Smooth muscle cell (in vitro differentiated cells): ENCODE data around the gene CCDC141. TPM values are rescaled to one million over a fixed set of nuclear protein-coding genes. Genes with fewer than 3 reads are reported as not detected.

Source experiments
- DNase-seq: peaks from one replicate; lab custom pipeline; 2025; ENCODE audit not compliant: unreplicated experiment; lab: John Stamatoyannopoulos, UW
- H2AFZ ChIP-seq: fragments of 200-600 bp; sonication (generic); 2 replicates; pipeline ENCODE4 v1.6.0; 2016; ENCODE audit warnings: antibody characterized with exemption, low read depth, mild to moderate bottlenecking
- H3F3A ChIP-seq: fragments of 200-600 bp; sonication (generic); 2 replicates; pipeline ENCODE4 v1.6.0; 2017; ENCODE audit warnings: antibody characterized with exemption, low read depth
- H3K27ac ChIP-seq: fragments of 200-600 bp; sonication (generic); 2 replicates; pipeline ENCODE4 v1.5.1; 2016; ENCODE audit warnings: low read depth, mild to moderate bottlenecking
- H3K27me3 ChIP-seq: fragments of 200-600 bp; sonication (generic); 2 replicates; pipeline ENCODE4 v1.6.1; 2016; ENCODE audit warnings: low read depth, mild to moderate bottlenecking
- H3K36me3 ChIP-seq: fragments of 200-600 bp; sonication (generic); 2 replicates; pipeline ENCODE4 v1.5.1; 2016; ENCODE audit warnings: low read depth
- H3K4me1 ChIP-seq: fragments of 200-600 bp; sonication (generic); 2 replicates; pipeline ENCODE4 v1.5.1; 2016; ENCODE audit warnings: low read depth
- H3K4me2 ChIP-seq: fragments of 200-600 bp; sonication (generic); 2 replicates; pipeline ENCODE4 v1.6.0; 2016; ENCODE audit warnings: mild to moderate bottlenecking
- H3K4me3 ChIP-seq: fragments of 200-600 bp; sonication (generic); 2 replicates; pipeline ENCODE4 v1.5.1; 2016; ENCODE audit warnings: mild to moderate bottlenecking
- H3K79me2 ChIP-seq: fragments of 200-600 bp; sonication (generic); 2 replicates; pipeline ENCODE4 v1.6.0; 2016; ENCODE audit warnings: low read depth, mild to moderate bottlenecking
- H3K9ac ChIP-seq: fragments of 200-600 bp; sonication (generic); 2 replicates; pipeline ENCODE4 v1.6.0; 2016; ENCODE audit warnings: low read depth
- H3K9me3 ChIP-seq: fragments of 200-600 bp; sonication (generic); replicated peaks from 2 replicates; pipeline ENCODE4 v1.5.1; 2016; ENCODE audit warnings: low read depth
- H4K20me1 ChIP-seq: fragments of 200-600 bp; sonication (generic); 2 replicates; pipeline ENCODE4 v1.6.0; 2016; ENCODE audit warnings: low read depth
- WGBS: methylation state at CpG from one replicate; pipeline ENCODE4 v1.1.7; 2016; ENCODE audit warnings: low lambda C conversion rate; 5-methylcytosine and 5-hydroxymethylcytosine counted together
- polyA plus RNA-seq: library from polyadenylated mRNA; unstranded; fragments of >200 nt; fragmentation: Nextera tagmentation; extraction: Ambion mirVana; gene quantifications from 2 replicates; pipeline ENCODE4 v1.2.1, GENCODE V29; 2016
- total RNA-seq: library from RNA; depleted of rRNA; stranded (reverse); fragments of >200 nt; gene quantifications from 2 replicates; pipeline ENCODE4 v1.2.3, GENCODE V29; 2014
- TF ChIP-seq, protein P1 (sequence below): fragments of 200-600 bp; sonication (generic); IDR thresholded peaks from 2 replicates; pipeline ENCODE4 v1.5.1; 2017; ENCODE audit warnings: borderline replicate concordance, mild to moderate bottlenecking, antibody characterized with exemption; ENCODE audit not compliant: insufficient read depth, poor library complexity, severe bottlenecking

CCDC141 gene
- total and polyA plus RNA-seq, 2 experiments from 2014 or later: 0.03 to 0.76 TPM

DNA sequence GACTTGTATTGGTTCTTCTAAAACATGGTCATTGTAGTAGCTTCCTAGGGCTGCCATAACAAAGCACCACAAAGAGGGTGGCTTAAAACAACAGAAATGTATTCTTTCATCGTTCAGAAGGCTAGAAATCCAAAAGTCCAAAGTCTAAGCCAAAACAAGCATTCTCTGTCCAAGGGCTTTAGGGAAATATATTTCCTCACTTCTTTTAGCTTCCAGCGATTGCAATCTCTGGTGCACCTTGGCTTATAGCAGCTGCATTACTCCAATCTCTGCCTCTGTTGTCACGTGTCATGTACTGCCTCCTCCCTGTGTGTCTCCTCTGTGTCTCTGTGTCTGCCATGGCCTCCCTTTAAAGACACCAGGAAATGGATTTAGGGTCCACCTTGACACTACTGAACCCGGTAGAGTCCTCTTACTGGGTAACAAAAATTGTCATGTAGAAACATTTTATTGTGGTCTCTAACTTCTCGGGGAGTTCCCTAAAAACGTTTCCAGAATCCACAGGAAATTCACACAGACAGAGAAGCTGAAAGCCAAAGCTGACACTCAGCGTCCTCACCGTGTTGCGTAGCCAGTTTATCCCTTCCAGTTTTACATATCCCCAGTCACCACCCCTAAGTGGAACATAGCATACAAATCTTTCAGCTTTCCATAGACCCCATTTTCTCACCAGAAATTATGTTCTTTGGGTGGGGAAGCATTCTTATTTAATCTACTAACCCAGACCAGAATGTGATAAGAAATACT, 222.0 kb downstream of the CCDC141 start:
- no peak for DNase-seq
- no peaks in the 10 kb centered on the region for H3K9me3 ChIP-seq
- no peaks in the 10 kb centered on the region for H3K4me1 ChIP-seq
- no peak overlapping the region for H3K4me2 ChIP-seq
- H4K20me1 ChIP-seq: no peaks in the 10 kb centered on the region
- no peaks in the 10 kb centered on the region for H3F3A ChIP-seq
- H3K27ac ChIP-seq: no peak overlapping the region
- 90% methylated on average over 9 of the region's 9 CpGs for WGBS
- H3K79me2 ChIP-seq: no peaks in the 10 kb centered on the region
- no peaks in the 10 kb centered on the region for H3K36me3 ChIP-seq
- TF ChIP-seq, protein P1, sequence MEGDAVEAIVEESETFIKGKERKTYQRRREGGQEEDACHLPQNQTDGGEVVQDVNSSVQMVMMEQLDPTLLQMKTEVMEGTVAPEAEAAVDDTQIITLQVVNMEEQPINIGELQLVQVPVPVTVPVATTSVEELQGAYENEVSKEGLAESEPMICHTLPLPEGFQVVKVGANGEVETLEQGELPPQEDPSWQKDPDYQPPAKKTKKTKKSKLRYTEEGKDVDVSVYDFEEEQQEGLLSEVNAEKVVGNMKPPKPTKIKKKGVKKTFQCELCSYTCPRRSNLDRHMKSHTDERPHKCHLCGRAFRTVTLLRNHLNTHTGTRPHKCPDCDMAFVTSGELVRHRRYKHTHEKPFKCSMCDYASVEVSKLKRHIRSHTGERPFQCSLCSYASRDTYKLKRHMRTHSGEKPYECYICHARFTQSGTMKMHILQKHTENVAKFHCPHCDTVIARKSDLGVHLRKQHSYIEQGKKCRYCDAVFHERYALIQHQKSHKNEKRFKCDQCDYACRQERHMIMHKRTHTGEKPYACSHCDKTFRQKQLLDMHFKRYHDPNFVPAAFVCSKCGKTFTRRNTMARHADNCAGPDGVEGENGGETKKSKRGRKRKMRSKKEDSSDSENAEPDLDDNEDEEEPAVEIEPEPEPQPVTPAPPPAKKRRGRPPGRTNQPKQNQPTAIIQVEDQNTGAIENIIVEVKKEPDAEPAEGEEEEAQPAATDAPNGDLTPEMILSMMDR: no peak
- H3K9ac ChIP-seq: no peak overlapping the region
- no peak overlapping the region for H3K4me3 ChIP-seq
- H3K27me3 ChIP-seq: no peaks in the 10 kb centered on the region
- H2AFZ ChIP-seq: no peak overlapping the region

DNA sequence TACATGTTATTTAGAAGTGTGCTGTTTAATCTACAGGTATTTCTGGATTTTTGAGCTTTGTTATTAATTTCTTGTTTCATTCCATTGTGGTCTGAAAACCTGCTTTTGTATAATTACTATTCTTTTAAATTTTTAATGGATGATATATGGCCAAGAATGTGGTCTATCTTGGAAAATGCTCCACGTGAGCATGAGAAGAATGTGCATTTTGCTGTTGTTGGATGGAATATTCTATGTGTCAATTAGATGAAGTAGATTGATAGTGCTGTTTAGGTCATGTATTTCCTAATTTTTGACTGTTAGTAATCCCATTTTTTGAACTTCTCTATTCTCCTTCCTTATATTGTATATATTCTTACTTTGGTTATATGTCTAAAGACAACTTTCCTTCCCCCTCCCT, 222.8 kb downstream of the CCDC141 start:
- TF ChIP-seq, protein P1: no peak

DNA sequence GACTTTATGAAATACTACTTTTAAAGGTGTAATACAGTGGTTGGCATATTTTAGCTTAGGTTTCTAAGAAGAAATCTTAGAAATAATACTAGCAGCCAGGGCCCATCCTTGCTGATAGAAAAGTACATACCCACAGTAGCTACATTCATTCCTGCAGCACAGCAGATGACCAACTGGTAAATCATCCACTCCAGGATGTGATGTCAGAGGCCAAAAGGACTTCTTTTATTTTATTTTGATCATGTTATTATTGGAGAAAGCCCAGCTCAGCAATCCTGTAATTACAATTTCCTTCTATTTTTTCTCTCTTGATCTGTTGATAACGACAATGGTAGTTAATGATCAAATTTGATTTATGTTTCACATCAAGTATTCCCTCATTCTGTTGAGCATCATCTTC, 224.8 kb downstream of the CCDC141 start:
- no peaks in the 10 kb centered on the region for H3K36me3 ChIP-seq
- H2AFZ ChIP-seq: no peak overlapping the region
- no peak overlapping the region for H3K4me3 ChIP-seq
- H3K79me2 ChIP-seq: no peaks in the 10 kb centered on the region
- no peaks in the 10 kb centered on the region for H3K27me3 ChIP-seq
- H3K4me1 ChIP-seq: no peaks in the 10 kb centered on the region
- no peak for DNase-seq
- 0% methylated on average over 1 of the region's 1 CpG for WGBS
- no peaks in the 10 kb centered on the region for H3F3A ChIP-seq
- H3K27ac ChIP-seq: no peak overlapping the region
- no peaks in the 10 kb centered on the region for H4K20me1 ChIP-seq
- TF ChIP-seq, protein P1: no peak
- no peak overlapping the region for H3K4me2 ChIP-seq
- no peak overlapping the region for H3K9ac ChIP-seq
- no peaks in the 10 kb centered on the region for H3K9me3 ChIP-seq

More for the DNA sequence above, 222.8 kb downstream of the CCDC141 start:
- H3K9me3 ChIP-seq: no peaks in the 10 kb centered on the region
- no peak overlapping the region for H3K27ac ChIP-seq
- H3K4me1 ChIP-seq: no peaks in the 10 kb centered on the region
- H4K20me1 ChIP-seq: no peaks in the 10 kb centered on the region
- DNase-seq: no peak
- H3F3A ChIP-seq: no peaks in the 10 kb centered on the region
- H3K27me3 ChIP-seq: no peaks in the 10 kb centered on the region
- no peak overlapping the region for H3K4me2 ChIP-seq
- H3K4me3 ChIP-seq: no peak overlapping the region
- no peak overlapping the region for H2AFZ ChIP-seq
- WGBS: 69% methylated on average over 1 of the region's 1 CpG
- H3K79me2 ChIP-seq: no peaks in the 10 kb centered on the region
- no peaks in the 10 kb centered on the region for H3K36me3 ChIP-seq
- H3K9ac ChIP-seq: no peak overlapping the region

DNA sequence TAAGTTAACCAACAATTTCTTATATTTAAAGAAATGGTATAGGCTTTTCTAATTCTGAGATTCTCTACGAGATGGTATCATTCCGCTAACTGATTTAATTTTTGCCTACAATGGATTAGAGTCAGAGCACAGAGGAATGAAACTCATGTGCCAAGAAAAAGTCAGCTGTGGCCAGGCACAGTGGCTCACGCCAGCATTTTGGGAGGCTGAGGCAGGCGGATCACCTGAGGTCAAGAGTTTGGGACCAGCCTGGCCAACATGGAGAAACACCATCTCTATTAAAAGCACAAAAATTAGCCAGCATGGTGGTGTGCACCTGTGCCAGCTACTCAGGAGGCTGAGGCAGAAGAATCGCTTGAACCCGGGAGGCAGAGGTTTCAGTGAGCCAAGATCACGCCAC, 225.8 kb downstream of the CCDC141 start:
- Histone ChIP-seq H3K27me3 (no peaks in the 10 kb centered on the region), H3K9ac (no peak overlapping the region), H3K27ac (no peak overlapping the region), H3K4me2 (no peak overlapping the region), H4K20me1 (no peaks in the 10 kb centered on the region), H3K36me3 (no peaks in the 10 kb centered on the region), H3K4me1 (no peaks in the 10 kb centered on the region), H3K79me2 (no peaks in the 10 kb centered on the region), H3K4me3 (no peak overlapping the region), H2AFZ (no peak overlapping the region), H3K9me3 (no peaks in the 10 kb centered on the region), H3F3A (no peaks in the 10 kb centered on the region)
- TF ChIP-seq, protein P1: no peak
- 95% methylated on average over 6 of the region's 7 CpGs for WGBS
- DNase-seq: no peak
